ENCODE results near the gene SLC5A7.

The SLC5A7 gene

DNA sequence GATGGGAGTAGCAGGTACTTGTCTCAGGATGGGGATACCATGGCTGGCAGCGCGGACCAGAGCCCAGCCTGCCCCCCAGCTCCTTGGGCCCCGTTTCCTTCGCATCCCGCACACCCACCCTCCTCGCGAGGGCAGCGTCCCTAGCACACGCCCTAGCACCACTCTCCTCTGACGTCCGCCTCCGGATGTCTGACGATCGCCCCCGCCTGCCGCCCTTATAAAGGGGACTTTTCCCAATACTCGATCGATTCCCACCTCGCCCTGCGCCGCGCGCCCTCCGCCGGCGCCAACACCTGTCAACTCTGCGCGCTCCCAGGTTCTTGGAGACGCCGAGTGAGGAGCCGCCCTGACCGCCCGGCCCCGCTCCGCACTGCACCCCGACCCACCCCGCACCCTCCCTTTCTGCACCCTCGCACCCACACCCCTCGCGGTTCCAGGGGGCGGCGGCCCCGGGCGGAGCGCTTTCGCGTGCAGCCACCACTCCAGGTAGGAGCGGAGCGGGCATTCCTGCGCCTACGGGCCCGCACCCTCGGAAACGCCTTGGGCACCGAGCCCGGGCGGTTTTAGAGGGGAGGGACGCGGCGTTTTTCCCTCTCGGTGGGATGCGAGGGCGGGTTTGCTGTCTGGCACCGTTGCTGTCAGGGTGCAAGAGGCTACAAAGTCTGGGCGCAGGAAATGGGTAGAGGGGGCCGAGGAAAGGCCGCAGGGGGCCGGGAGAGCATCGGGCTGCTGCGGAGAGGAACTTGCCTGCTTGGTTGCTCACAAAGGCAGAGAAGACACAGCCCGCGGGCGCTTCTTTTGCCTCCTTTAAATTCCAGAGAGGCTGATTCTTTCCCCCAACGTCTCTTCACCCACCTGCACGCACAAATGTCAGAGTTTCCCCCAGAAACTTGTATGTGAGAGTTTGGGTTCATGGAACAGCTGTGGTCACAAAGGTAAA, at the start of gene SLC5A7:
Gene SLC5A7 (plus strand): TSS at position 247 of the 940 bp plus-strand sequence. CDS start 1,632 bp downstream, outside the sequence.
- no peak for DNase-seq (ENCODE audit: low spot score)

DNA sequence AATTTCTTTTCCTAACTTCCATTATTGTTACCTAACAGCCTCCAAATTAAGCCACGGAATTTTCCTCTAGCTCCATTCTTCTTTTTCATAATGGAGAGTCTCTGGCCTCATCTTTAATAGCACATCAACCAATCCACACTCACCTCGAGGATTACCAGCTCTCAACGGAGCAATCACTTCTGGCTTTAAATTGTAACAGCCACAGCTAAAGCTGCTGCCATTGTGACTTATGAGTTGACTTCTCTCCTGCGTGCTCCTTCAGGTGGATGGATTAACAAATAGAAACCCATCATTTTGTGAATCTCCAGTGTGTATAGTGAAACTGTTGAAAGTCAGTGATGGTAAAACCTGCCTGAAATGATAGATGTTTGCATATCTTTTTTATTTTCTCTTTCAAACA, 24.9 kb upstream of the SLC5A7 start:
- DNase-seq (ENCODE audit: low spot score): no peak

DNA sequence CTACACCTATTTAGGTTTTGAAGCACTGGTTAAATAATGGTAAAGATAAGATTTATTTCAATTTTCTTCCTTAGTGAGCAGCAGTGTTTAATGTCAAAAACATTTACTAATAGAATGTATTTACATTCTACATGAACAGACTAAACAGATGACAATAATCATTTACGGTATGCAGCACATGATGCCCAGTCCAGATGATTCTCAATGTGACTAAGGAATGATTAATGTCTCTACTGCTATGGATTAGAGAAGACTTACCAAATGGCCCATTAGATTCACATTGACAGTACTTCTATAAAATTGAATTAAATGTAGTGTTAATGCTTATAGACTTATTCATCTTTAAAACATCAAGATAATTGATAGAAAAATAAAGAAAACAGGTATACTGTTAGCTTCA, 22.1 kb upstream of the SLC5A7 start:
- DNase-seq (ENCODE audit: low spot score): no peak

DNA sequence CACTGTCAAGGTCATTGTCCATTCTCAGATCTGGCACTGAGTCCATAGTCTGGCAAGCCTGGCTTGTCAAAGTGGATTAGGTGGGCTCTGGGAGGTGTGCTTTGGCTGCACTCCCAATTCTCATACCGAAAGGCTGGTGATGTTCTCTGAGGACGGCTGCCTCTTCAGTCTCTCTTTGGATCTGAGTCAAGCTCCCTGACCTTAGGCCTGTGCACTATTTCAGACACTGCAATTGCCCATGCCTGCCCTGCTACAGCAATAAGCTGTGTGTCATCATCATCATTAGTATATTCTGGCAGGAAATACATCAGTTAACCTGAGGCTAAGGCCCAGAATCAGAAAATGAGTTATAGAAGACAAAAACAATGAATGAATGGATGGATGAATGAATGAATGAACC, 1.6 kb upstream of the SLC5A7 start:
- DNase-seq (ENCODE audit: low spot score): no peak

DNA sequence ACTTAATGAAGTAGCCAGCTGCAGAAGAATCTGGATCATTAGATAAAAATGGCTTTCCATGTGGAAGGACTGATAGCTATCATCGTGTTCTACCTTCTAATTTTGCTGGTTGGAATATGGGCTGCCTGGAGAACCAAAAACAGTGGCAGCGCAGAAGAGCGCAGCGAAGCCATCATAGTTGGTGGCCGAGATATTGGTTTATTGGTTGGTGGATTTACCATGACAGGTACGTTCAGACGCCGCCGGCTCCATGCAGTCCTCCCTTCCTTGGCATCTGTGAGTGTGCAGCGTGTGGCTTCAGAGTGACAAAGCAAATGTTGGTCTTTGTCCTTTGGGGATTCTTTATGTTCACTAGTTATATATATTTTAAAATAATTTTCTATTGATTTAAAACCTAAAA, 1.8 kb downstream of the SLC5A7 start:
- no peak for DNase-seq (ENCODE audit: low spot score)

DNA sequence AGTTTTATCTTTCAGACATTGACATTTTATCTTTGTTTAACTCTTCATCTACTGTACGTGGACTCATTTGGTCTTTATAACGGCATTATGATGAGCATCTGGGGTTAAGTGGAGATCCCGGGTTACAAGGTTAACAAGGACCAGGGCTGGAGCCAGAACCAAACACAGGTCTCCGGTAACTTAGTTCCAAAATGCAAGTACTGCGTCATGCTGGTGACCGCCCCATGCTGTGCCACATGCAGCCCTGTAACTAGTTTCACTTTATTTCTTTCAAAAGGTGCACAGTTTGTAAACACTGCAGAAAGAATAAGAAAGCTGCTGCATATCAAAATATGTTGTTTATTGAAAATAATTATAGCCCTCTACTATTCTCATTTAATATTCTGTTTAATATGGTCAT, 3.1 kb downstream of the SLC5A7 start:
- DNase-seq (ENCODE audit: low spot score): no peak

DNA sequence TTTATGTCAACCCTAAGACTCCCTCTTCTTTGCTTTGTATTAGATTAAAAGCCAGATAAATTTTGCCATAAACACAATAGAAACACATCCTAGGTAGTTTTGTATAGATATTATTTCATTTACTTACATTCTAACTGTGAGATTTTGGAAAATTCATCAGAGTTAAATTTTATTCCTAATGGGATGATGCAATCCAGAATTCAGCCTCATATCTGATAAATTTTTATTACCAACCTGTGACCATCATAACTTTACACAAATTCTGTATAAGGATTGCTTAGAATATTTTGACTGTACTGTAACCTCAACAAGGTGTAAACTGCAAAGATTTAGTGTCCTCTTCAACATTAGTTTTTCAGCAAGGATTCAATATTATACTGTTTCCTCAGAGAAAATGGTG, 4.4 kb downstream of the SLC5A7 start:
- DNase-seq (ENCODE audit: low spot score): no peak

DNA sequence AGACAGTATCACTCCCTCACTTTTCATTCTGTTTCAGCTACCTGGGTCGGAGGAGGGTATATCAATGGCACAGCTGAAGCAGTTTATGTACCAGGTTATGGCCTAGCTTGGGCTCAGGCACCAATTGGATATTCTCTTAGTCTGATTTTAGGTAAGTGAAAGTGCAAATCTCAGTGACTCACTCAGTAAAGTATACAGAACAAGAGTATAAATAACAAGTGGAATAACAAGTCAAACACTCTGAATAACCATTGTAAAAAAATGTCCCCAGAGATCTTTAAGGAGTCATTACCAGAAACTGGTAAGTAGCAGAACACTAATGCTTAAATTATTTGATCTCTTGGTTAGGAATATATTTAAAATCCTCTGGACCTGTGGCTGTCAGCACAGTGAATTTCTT, 5.7 kb downstream of the SLC5A7 start:
- DNase-seq (ENCODE audit: low spot score): no peak

DNA sequence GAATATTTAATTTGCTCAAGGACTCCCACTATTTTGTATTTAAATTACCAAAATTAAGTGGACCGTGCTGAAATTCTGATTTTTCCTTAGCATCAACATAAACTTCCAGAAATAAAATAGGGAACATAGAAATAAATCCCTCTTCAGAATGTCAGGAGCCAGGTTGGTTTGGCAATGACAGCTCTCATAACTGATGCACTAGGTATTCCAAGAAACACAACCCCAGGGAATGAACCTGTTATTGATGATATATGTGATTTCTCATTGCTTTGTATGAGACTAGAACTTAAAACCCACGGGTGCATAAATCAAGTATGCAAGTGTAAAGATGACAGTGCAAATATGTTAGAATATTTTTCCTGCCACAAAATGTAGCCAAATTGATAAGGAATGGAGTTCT, 12.8 kb downstream of the SLC5A7 start:
- DNase-seq (ENCODE audit: low spot score): no peak

DNA sequence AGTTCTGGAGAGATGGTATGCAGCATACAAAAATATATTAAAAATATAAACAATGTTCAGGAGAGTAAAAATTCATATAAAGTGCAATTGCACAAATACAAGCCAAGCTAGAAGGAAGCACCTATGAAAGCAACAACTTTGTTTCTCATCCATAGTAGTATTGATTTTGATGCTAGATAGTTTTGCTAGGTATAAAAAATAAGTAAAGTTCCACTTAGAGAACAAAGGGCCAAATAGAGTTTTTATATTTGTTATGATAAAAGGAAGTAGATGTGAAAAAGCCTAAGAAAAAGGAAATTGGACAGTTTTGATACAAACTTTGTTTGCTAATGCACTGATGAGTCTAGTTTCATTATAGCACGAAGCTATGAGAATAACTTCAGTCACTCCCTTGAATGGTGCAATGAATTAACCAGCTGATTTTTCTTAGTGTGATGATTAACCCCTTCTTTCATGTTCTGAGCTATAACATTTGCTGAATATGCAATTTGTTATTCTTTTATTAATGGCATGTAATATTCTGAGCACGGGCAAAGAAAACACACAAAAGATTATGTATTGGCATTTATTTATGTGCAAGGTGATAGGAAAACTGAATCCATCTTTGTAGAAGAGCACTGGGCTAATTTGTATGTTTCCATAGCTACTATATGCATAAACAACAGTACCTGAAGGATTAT, 24.7 kb downstream of the SLC5A7 start:
- DNase-seq (ENCODE audit: low spot score): no peak

DNA sequence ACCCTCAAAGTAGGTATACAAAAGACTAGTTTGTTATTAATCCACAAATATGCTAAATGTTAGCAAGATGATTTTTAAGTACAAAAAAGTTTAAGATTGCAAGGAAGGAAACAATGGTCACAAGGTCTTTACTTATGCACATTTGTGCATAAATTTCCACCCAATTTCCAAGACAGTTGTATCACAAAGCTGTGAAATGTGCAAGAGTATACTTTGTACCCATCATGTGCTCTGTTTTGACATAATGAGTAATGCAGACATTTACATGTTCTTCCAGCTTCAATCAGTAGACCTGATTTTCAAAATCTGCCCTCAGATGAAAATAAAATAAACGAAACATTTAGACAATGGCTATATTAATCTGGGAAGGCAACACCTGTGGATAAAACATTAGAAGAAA, 27.0 kb downstream of the SLC5A7 start:
- DNase-seq (ENCODE audit: low spot score): no peak

DNA sequence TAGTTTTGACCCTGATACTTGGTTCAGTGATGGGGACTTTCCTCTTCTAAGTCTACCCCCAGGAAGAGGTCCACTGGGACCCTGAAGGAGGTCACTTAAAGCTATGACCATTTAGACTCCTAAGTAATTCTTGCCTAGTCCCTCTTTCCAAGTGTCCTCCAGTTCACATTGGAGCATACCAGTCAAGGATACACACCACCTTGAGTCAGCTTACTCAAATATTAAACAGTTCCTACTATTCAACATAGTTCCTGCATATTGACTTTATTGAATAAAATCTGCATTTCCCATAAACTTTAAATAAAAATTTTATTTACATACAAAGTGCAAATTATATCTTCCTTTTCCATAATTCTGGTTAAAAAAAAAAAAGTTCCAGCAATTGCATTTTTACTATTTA, 36.3 kb downstream of the SLC5A7 start:
- no peak for DNase-seq (ENCODE audit: low spot score)

DNA sequence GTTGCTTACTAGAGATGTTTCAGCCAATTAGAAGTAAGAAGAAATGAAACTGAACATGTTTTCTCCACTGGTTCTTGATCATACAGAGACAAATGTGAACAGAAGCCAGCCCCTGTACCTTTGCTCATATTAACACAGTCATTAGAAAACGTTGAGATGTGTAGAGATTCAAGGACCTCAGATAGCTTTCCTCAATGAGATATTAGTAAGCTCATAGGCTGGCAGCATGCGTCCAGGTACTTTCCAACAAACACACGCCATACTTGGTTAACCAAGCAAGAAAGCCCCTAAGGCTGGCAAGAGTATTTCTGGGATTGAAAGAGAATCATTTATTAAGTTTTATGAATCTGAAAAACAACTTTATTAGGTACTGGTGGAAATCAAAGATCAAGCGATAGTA, 37.5 kb downstream of the SLC5A7 start:
- no peak for DNase-seq (ENCODE audit: low spot score)

DNA sequence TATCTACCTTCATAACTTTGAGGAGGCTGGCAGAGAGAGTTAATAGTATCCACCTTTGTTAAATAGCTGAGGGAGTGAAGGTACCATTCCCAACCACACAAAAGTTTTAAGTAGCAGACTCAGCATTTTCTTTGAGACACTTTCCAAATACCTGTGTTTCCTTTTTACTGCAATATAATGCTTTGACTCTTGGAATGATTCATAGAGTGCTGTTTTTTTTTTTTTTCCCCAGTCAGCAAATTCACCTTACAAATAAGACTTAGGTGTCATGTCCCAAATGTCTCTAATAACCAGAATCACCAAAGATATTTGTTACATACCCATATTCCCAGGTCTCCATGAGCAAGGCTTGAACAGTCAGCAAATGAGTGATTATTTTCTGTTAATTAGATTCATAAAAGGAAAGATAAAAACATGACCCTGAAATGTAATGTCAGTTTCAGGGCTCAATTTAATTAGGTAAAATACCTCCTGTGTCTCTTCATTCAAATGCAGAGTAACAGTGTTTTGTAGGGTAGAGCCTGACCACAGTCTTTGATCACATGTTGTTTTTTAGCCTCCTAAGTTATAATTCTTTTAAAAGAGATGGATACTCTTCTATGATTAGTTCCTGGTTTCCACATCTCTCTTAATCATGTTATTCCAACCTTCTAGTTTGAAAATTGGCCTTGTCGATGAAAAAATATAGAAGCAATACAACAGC, 39.9 kb downstream of the SLC5A7 start:
- DNase-seq (ENCODE audit: low spot score): no peak

DNA sequence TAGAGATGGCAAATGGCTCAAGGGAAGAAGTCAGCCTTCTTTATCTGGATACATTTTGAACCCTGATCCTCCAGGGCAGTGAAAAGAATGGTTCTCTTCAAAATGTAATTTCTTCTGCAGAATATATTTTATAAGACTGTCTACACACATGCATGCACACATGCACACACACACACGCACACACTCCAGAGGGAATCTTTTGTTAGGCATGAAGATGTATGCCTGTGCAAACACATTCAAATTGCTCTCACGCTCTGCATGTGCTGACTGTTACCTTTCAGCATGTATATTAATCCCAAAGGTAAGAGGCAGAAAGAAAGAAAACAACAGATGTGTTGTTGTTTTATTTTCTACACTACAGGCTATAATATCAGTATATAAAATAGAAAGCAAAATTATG, 43.2 kb downstream of the SLC5A7 start:
- DNase-seq (ENCODE audit: low spot score): no peak

DNA sequence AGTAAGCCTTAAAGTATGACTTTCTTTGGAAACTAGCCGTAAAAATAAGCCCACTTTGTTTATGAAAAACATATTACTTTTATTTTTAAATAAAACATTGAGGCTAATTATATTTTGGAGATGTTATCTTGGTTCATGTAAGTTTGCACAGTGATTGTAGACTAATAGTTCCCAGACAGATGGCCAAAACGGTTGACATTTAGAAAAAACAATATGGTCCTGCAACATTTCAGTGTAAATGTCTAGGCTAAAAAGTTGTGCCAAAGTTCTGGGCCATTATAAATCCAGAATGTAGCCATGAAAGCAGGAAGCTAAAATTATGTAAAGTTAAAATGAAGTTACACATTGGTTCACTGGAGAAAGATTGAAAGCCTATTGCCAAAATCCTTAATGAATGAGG, 43.6 kb downstream of the SLC5A7 start:
- no peak for DNase-seq (ENCODE audit: low spot score)

DNA sequence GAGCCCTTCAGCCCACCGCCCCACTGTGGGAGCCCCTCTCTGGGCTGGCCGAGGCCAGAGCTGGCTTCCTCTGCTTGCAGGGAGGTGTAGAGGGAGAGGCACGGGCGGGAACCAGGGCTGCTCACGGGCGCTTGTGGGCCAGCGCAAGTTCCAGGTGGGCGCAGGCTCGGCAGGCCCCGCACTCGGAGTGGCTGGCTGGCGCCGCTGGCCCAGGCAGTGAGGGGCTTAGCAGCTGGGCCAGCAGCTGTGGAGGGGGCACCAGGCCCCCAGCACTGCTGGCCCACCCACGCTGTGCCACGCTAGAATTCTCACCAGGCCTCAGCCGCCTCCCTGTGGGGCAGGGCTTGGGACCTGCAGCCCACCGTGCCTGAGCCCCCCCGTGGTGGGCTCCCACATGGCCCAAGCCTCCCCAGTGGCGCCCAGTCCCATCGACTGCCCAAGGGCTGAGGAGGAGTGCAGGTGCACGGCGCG, 45.2 kb downstream of the SLC5A7 start:
- no peak for DNase-seq (ENCODE audit: low spot score)

DNA sequence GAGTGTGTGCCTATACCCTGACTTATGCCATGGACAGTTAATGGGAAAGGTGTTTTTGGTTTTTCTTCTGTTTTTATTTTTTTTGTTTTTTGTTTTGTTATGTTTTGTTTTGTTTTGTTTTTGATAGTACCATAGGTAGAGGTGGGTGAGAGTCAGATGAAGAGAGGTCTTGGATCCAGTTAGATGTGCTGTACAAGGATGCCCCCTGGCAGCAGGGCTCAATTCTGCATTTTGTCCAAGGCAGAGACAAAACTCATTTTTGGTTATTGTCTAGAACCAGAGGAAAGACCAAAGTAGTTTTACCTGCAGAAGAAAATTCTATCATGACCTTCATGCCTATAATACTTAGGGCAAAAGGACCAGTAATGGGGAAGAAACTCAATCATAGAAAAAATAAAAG, 48.5 kb downstream of the SLC5A7 start:
- DNase-seq (ENCODE audit: low spot score): no peak

DNA sequence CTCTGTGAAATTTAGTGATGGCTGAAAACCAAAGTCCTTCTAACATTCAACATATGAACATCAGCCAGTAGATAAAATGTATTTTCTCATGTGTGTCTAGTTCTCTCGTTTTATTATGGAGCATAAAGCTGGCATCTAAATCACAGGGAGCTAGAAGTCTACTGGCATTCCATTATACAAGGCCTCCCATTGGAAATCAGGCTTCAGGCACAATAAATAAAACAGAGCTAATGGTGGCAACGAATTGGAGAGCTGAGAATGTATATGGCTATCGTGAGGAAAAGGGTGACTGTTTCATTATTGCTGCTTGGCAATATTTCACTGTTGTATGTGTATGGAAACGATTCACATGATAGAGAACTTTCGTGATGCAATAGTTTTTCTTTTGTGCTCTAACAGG, 62.4 kb downstream of the SLC5A7 start:
- DNase-seq (ENCODE audit: low spot score): no peak

DNA sequence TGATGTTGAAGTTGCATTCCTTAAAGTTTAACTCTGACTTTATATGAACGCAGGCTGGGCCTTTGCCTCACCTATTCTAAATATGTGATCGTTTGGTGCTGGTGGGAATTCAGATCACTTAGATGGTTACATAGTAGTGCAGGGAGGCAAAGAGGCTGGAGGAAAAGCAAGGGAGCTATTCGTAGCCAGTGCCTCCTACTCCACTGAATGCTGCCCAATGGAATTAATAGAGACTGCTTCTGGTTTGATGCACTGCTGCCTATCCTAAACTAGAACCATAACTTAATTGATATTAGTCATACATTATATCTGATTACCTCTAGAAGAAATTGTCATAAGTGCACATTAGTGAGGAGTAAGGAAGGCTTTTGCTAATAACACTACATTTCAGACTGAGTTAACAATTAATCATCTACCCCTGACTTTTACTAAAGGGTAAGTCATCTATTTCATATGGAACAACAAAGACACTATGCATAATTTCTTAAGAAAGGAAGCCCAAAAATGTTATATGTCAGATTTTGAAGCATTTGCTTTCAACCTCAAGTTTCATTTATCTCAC, 72.3 kb downstream of the SLC5A7 start:
- no peak for DNase-seq (ENCODE audit: low spot score)

DNA sequence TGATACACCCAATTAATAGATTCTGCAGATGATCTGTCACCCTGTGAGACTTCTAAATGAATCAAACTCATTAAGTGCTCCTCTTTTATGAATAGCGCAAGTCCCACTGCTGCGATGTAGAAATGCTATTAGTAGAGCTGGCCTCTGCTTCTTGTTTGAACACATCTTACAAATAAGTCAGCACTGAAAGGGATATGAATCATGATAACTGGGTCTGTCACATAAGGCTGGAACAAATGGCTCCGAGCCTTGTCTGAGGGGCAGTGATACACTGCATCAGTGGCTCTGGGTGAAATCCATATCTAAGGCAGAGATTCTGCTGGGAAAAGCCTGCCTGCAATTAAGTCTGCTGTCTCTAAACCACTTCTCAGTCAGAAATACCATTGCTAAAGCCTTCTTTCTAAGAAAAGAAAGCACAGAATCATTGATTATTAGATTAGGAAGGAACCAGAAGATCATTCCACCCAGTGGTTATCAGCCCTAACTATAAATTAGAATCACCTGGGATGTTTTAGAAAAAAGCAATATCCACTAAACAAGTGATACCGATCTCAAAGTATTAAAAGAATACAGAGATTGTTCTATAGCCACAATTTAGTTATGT, 75.2 kb downstream of the SLC5A7 start:
- no peak for DNase-seq (ENCODE audit: low spot score)
